Testis (tissue), 2 donors: ENCODE measurements around the gene CCDC107.

Experiments used
- CTCF ChIP-seq, 3 experiments: fragments of 450-650 bp in 2 of 3; fragments of 200-600 bp in 1 of 3; sonication (generic) in 1 of 3; IDR thresholded peaks; one replicate each; pipeline ENCODE4 v1.5.1; 2016 to 2019; ENCODE audit warnings: antibody characterized with exemption in 3 of 3, mild to moderate bottlenecking in 2 of 3, moderate library complexity in 1 of 3
- POLR2A ChIP-seq: fragments of 450-650 bp; IDR thresholded peaks from one replicate; pipeline ENCODE4 v1.6.1; 2017; ENCODE audit warnings: antibody characterized with exemption, mild to moderate bottlenecking, moderate library complexity

DNA sequence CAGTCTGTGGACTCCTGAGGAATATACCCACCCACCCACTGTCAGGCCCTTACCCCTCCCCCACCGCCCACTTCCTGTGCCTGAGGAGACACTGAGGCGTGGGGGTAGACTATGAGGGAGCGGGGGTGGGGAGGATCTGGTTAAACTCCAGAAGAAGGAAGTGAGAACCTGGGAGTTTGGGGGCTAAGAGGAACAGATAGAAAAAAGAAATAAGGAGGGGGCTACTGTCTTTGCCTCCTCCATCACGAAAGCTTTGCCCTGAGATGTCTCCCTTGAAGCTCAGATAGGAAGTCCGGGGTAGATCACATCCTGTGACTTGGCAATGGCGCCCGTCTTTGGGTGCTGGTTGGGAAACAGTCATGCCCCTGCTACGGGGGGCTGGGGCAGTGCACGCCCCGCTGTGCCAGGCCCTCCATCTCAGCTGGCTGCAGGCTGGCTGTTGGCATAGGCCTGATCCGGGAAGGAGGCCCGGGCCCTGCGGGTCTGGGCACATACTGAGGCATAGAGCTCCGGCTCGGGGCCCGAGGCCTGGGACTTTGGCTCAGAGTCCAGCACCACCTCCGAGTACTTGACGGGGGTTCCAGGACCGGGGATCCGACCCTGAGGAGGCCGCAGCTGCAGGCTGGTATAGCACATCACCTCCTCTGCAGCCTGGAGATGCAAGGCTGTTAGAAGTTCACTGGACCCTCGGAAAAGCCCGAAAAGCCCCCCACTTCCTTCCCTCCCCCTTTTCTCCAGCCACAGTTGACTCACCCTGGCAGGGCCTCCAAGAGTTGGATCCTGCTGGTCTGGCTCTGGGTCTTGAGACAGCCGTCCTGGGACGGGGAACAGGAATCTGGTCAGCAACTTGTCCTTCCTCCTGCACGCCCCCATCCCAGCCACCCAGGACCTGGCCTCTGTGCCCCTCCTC lies 8.4 kb upstream of the CCDC107 start:
- TF ChIP-seq POLR2A (no peak), CTCF (IDR thresholded peaks at IDR 0.05) (no peak)
